Liver (tissue), 3 donors: Measurements from ENCODE around the gene GNAI2.

ENCODE experiments used
- CTCF ChIP-seq: fragments of 150-350 bp; IDR thresholded peaks from 2 replicates; pipeline ENCODE4 v1.5.1; 2017; ENCODE audit warnings: improper control_type of control experiment, low read depth, low read length; ENCODE audit not compliant: missing input control
- EGR1 ChIP-seq, 2 donors: IDR thresholded peaks; 2 replicates each; pipeline ENCODE4 v1.6.1; 2016 to 2018; ENCODE audit warnings: antibody characterized with exemption in 2 of 2, low read depth in 2 of 2
- GABPA ChIP-seq, 2 donors: IDR thresholded peaks in 1 of 2; conservative IDR thresholded peaks in 1 of 2; 2 replicates each; pipeline ENCODE4 v1.6.1; 2016; ENCODE audit warnings: antibody characterized with exemption in 2 of 2, mild to moderate bottlenecking in 1 of 2, moderate library complexity in 1 of 2
- HNF4A ChIP-seq, 2 donors: conservative IDR thresholded peaks; 2 replicates each; pipeline ENCODE4 v1.6.1; 2016; ENCODE audit warnings: antibody characterized with exemption in 2 of 2, mild to moderate bottlenecking in 2 of 2
- HNF4G ChIP-seq: IDR thresholded peaks from 2 replicates; pipeline ENCODE4 v1.6.1; 2016; ENCODE audit warnings: antibody characterized with exemption
- RAD21 ChIP-seq, 2 donors: IDR thresholded peaks; 2 replicates each; pipeline ENCODE4 v1.6.1; 2016; ENCODE audit warnings: antibody characterized with exemption in 2 of 2, mild to moderate bottlenecking in 2 of 2
- SP1 ChIP-seq: IDR thresholded peaks from 2 replicates; pipeline ENCODE4 v1.6.1; 2018; ENCODE audit warnings: antibody characterized with exemption, mild to moderate bottlenecking
- TAF1 ChIP-seq: conservative IDR thresholded peaks from 2 replicates; pipeline ENCODE4 v1.6.1; 2016; ENCODE audit warnings: antibody characterized with exemption, mild to moderate bottlenecking
- YY1 ChIP-seq: IDR thresholded peaks from 2 replicates; pipeline ENCODE4 v1.6.1; 2016; ENCODE audit warnings: antibody characterized with exemption, mild to moderate bottlenecking
- TF ChIP-seq, protein P1 (sequence below): IDR thresholded peaks from 2 replicates; pipeline ENCODE4 v1.6.1; 2016; ENCODE audit warnings: antibody characterized with exemption
- donor health status: healthy.
- donor health status: healthy.

GRCh38 chr3:50203809-50204803 lies 31.9 kb upstream of the GNAI2 start:
- no peak for TF ChIP-seq CTCF
- no peak for TF ChIP-seq HNF4A (conservative IDR thresholded peaks at IDR 0.05)
- no peak for TF ChIP-seq GABPA (IDR thresholded peaks at IDR 0.05 in 1 of 2, conservative IDR thresholded peaks at IDR 0.05 in 1 of 2)
- no peak for TF ChIP-seq SP1
- no peak for TF ChIP-seq YY1
- TF ChIP-seq, protein P1, sequence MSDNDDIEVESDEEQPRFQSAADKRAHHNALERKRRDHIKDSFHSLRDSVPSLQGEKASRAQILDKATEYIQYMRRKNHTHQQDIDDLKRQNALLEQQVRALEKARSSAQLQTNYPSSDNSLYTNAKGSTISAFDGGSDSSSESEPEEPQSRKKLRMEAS = no peak
- no peak for TF ChIP-seq EGR1 (IDR thresholded peaks at IDR 0.05; ENCODE audit: low read depth in 2 of 2)
- TF ChIP-seq TAF1 = no peak
- TF ChIP-seq HNF4G = no peak
- TF ChIP-seq RAD21 (IDR thresholded peaks at IDR 0.05) = no peak
